GM10266 (cell line): Measurements from ENCODE around the gene SGMS1.
"Not testable (repeated sequence)": the region's sequence is repeated elsewhere in the genome, so short reads cannot be mapped to it uniquely, and the experiment has no call there.

Experiments used
- DNase-seq: peaks from one replicate; pipeline ENCODE4 v3.0.0; 2012; ENCODE audit errors: extremely low spot score
- CTCF ChIP-seq: IDR thresholded peaks from 2 replicates; pipeline ENCODE4 v1.5.1; 2012; ENCODE audit warnings: mild to moderate bottlenecking, low read depth; ENCODE audit not compliant: control insufficient read depth, insufficient read depth; ENCODE audit errors: missing control alignments

SGMS1 gene

GRCh38 chr10:50576245-50576815 is 47.4 kb downstream of the SGMS1 start:
- no peak for DNase-seq
- TF ChIP-seq CTCF: no peak

- DNase-seq: no peak
These were observed 48.1 kb downstream of the SGMS1 start for GRCh38 chr10:50575477-50576244.

GRCh38 chr10:50574931-50575330 is 48.8 kb downstream of the SGMS1 start:
- no peak for TF ChIP-seq CTCF
- DNase-seq: no peak

More at GRCh38 chr10:50575477-50576244, 48.1 kb downstream of the SGMS1 start:
- no peak for TF ChIP-seq CTCF

- no peak for DNase-seq
- TF ChIP-seq CTCF: no peak
These were observed 49.5 kb downstream of the SGMS1 start for GRCh38 chr10:50574305-50574704.

- DNase-seq: no peak
- TF ChIP-seq CTCF: no peak
These were observed 51.7 kb downstream of the SGMS1 start for GRCh38 chr10:50572017-50572491.

- not testable (repeated sequence) for DNase-seq
These were observed 55.0 kb downstream of the SGMS1 start for GRCh38 chr10:50568750-50569149.

GRCh38 chr10:50567384-50567783 is 56.4 kb downstream of the SGMS1 start:
- no peak for DNase-seq
- TF ChIP-seq CTCF: no peak
